Gastrocnemius medialis (tissue), 4 donors: ENCODE data around the gene EDN1. TPM values are rescaled to one million over a fixed set of nuclear protein-coding genes. Genes with fewer than 3 reads are reported as not detected.

Experiments
- ATAC-seq, 2 donors: fragments of 150-250 bp; one replicate each; pipeline ENCODE4 v1.9.1; 2016
- DNase-seq, 2 donors: peaks; one replicate each; pipeline ENCODE4 v3.0.0-alpha.2; 2019
- H3K27ac ChIP-seq, 4 donors: fragments of 200-600 bp; sonication (generic); 1 replicate in 1 of 4; 2 replicates in 3 of 4; pipeline ENCODE4 v1.5.1; 2016 to 2018; ENCODE audit warnings: mild to moderate bottlenecking in 2 of 4, moderate library complexity in 1 of 4
- H3K27me3 ChIP-seq, 3 donors: fragments of 200-600 bp; sonication (generic) in 2 of 3; 1 replicate in 1 of 3; 2 replicates in 2 of 3; pipeline versions ENCODE4 v1.5.1 to v1.6.0; 2016 to 2019; ENCODE audit warnings: mild to moderate bottlenecking in 1 of 3, moderate library complexity in 1 of 3
- H3K36me3 ChIP-seq, 2 donors: fragments of 200-600 bp; sonication (generic) in 1 of 2; one replicate each; pipeline ENCODE4 v1.5.1; 2017 to 2018
- H3K4me1 ChIP-seq, 2 donors: fragments of 200-600 bp; sonication (generic) in 1 of 2; one replicate each; pipeline ENCODE4 v1.5.1; 2016 to 2017; ENCODE audit warnings: mild to moderate bottlenecking in 2 of 2
- H3K4me3 ChIP-seq, 4 donors: fragments of 200-600 bp; sonication (generic) in 3 of 4; 1 replicate in 1 of 4; 2 replicates in 3 of 4; pipeline ENCODE4 v1.5.1; 2016 to 2019; ENCODE audit warnings: mild to moderate bottlenecking in 2 of 4
- H3K9me3 ChIP-seq, 3 donors: fragments of 200-600 bp; sonication (generic) in 2 of 3; 1 replicate in 1 of 3; 2 replicates in 2 of 3; pipeline ENCODE4 v1.5.1; 2016 to 2019
- POLR2A ChIP-seq, 2 donors: fragments of 450-650 bp; IDR thresholded peaks; one replicate each; pipeline ENCODE4 v1.6.1; 2017; ENCODE audit warnings: antibody characterized with exemption in 2 of 2, mild to moderate bottlenecking in 2 of 2, moderate library complexity in 2 of 2
- in situ Hi-C, 4 donors: fragments of 200-750 bp; cut with MboI; loops; one replicate each; pipeline versions ENCODE4 v1.15.0 to v1.8.0; 2017; ENCODE audit warnings: low sequenced_read_pairs in 4 of 4
- intact Hi-C: fragments of 100-400 bp; cut with DNase I; formaldehyde crosslinking; loops from one replicate; pipeline ENCODE4 v1.15.1; 2023; ENCODE audit warnings: low total_unique reads
- total RNA-seq, 4 donors: library from RNA; depleted of rRNA; stranded (reverse); fragments of >200 nt; gene quantifications; one replicate each; pipeline versions ENCODE4 v1.1.0 to v1.2.3, GENCODE V29; 2016
- TF ChIP-seq, protein P1 (sequence below), 5 experiments: fragments of 450-650 bp in 3 of 5; fragments of 200-600 bp in 2 of 5; sonication (generic) in 2 of 5; IDR thresholded peaks in 4 of 5; conservative IDR thresholded peaks in 1 of 5; 1 replicate in 4 of 5; 2 replicates in 1 of 5; pipeline ENCODE4 v1.5.1; 2016 to 2019; ENCODE audit warnings: antibody characterized with exemption in 5 of 5, mild to moderate bottlenecking in 3 of 5, moderate library complexity in 3 of 5

The EDN1 gene
- total RNA-seq, 4 donors from 2014 or later = 7.4 to 12.0 (median 9.3) TPM

DNA sequence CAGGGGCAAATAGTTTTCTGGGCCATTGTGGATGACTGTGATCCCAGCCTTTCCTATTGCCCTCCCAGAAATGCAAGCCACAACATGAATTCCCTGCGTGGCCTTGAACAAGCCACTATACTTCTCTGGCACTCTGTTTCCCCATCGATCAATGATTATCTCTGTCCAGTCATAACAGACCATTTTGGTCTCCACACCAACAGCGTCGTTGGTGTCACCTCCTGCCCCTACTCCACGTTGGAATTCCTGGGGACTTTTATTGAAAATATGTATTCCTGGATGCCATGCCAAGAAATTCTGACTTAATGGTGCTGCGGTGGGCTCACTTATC, 50.3 kb downstream of the EDN1 start:
- Histone ChIP-seq H3K4me3 (no peak overlapping the region), H3K27me3 (peaks cover 0 to 2% (median 0%) of the 10 kb centered on the region in 3 donors), H3K27ac (no peak overlapping the region), H3K4me1 (no peaks in the 10 kb centered on the region), H3K9me3 (no peaks in the 10 kb centered on the region), H3K36me3 (no peaks in the 10 kb centered on the region)
- TF ChIP-seq, protein P1, sequence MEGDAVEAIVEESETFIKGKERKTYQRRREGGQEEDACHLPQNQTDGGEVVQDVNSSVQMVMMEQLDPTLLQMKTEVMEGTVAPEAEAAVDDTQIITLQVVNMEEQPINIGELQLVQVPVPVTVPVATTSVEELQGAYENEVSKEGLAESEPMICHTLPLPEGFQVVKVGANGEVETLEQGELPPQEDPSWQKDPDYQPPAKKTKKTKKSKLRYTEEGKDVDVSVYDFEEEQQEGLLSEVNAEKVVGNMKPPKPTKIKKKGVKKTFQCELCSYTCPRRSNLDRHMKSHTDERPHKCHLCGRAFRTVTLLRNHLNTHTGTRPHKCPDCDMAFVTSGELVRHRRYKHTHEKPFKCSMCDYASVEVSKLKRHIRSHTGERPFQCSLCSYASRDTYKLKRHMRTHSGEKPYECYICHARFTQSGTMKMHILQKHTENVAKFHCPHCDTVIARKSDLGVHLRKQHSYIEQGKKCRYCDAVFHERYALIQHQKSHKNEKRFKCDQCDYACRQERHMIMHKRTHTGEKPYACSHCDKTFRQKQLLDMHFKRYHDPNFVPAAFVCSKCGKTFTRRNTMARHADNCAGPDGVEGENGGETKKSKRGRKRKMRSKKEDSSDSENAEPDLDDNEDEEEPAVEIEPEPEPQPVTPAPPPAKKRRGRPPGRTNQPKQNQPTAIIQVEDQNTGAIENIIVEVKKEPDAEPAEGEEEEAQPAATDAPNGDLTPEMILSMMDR (IDR thresholded peaks at IDR 0.05 in 4 of 5, conservative IDR thresholded peaks at IDR 0.05 in 1 of 5) = no peak
- TF ChIP-seq POLR2A (IDR thresholded peaks at IDR 0.05) = no peak
- ATAC-seq = no peak
- DNase-seq = no peak
- intact Hi-C loops = no loop called here
- in situ Hi-C loops = no loop called here

DNA sequence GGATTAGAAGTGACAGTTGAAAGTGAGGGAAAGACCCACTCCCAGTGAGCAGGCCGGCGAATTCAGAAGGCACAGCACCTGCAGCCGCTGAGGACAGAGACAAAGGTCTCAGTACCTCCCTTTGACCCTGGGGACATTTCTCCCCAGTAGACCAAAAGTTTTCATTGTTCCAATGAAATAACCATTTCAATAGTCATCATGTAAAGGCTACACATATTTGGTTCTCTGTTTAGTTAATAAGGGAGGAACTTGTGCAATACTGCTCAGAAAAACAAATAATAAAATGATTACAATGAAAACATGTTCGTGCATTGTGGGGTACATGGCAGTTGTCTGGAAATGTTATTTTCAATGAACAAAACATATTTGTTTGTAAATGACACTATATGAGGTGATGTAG, 52.5 kb downstream of the EDN1 start:
- ATAC-seq = no peak
- Histone ChIP-seq H3K4me1 (no peaks in the 10 kb centered on the region), H3K4me3 (no peak overlapping the region), H3K27me3 (peaks cover 0 to 2% (median 0%) of the 10 kb centered on the region in 3 donors), H3K9me3 (no peaks in the 10 kb centered on the region), H3K36me3 (no peaks in the 10 kb centered on the region), H3K27ac (no peak overlapping the region)
- TF ChIP-seq, protein P1 (IDR thresholded peaks at IDR 0.05 in 4 of 5, conservative IDR thresholded peaks at IDR 0.05 in 1 of 5) = no peak
- no peak for TF ChIP-seq POLR2A (IDR thresholded peaks at IDR 0.05)
- DNase-seq = no peak
- intact Hi-C loops = no loop called here
- in situ Hi-C loops = no loop called here

DNA sequence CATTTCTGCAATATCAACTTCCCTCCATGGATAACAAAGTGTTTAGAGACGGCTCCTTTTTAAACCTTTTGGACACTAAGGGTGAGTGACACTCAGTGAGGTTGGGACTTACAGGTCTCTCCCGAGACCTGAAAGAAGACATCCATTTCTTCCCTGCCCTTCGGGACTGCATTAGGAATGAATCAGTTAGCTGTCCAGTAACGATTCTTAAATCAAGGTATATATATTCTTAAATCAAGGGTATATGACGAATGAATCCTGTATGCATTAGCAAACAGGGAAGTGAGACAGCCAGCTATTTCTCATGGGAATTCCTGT, 52.9 kb downstream of the EDN1 start:
- no peak for TF ChIP-seq POLR2A (IDR thresholded peaks at IDR 0.05)
- TF ChIP-seq, protein P1 (IDR thresholded peaks at IDR 0.05 in 4 of 5, conservative IDR thresholded peaks at IDR 0.05 in 1 of 5) = no peak
- peaks cover 0 to 2% (median 0%) of the 10 kb centered on the region in 3 donors for H3K27me3 ChIP-seq
- H3K36me3 ChIP-seq = no peaks in the 10 kb centered on the region
- DNase-seq = no peak
- no peak overlapping the region for H3K4me3 ChIP-seq
- no peak for ATAC-seq
- H3K9me3 ChIP-seq = no peaks in the 10 kb centered on the region
- in situ Hi-C loops (no loop called here), intact Hi-C loops (no loop called here)
- no peak overlapping the region for H3K27ac ChIP-seq
- no peaks in the 10 kb centered on the region for H3K4me1 ChIP-seq

DNA sequence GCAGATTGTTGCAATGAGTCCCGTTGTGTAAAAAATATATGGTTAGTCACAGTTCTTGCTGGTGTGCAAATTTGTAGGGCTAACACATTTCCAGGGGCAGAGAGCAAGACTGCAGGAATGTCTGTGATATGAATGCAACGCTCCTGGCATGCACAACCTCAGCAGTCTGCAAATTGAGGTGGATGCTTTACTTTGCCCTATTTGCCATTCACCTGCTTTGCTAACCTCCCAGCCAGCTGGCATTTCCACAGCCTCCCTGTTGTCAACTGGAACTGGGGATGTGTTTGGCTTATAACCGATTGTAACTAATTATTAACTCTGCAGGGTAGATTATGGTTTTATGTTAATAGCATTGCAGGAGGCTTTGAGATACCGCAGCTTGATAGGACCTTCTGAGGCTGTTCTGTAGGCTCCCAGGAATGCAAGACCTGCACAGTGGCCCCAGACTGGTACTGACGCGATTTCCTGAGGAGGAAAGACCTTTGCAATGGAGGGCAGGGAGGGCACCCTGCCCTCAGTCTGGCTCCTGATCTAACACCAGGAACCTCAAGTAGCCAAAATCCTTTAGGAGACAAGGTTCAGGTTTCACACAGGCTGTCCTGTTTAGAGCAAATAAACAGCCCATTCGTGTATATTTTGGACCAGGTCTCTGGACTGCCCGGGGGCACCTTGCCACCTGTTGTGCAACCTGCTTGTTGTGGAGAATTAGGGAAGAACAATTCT, 53.4 kb downstream of the EDN1 start:
- in situ Hi-C loops (no loop called here), intact Hi-C loops (no loop called here)
- ATAC-seq (no peak), DNase-seq (no peak)
- no peak overlapping the region for H3K27ac ChIP-seq
- H3K27me3 ChIP-seq = peaks cover 0 to 2% (median 0%) of the 10 kb centered on the region in 3 donors
- no peaks in the 10 kb centered on the region for H3K9me3 ChIP-seq
- no peak overlapping the region for H3K4me3 ChIP-seq
- H3K36me3 ChIP-seq = no peaks in the 10 kb centered on the region
- no peaks in the 10 kb centered on the region for H3K4me1 ChIP-seq
- TF ChIP-seq, protein P1 (IDR thresholded peaks at IDR 0.05 in 4 of 5, conservative IDR thresholded peaks at IDR 0.05 in 1 of 5) = no peak
- no peak for TF ChIP-seq POLR2A (IDR thresholded peaks at IDR 0.05)

DNA sequence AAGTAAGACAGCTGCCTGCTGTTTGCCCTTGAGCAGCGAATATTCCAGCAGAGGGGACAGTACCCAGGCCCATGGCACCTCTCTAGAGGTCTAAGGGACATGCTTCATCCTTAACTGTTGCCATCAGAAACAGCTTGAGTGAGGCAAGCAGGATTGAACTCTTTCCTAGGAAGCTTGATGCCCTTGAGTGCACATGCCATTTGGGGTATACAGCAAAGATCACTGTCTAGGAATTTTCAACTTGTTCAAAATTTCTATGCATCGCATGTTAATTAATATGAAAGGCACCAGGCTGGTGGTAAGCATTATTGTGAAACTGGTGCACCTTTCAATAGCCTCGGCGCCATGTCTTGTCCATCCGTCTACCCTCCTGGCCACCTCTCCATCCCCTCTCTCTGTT, 54.1 kb downstream of the EDN1 start:
- intact Hi-C loops (no loop called here), in situ Hi-C loops (no loop called here)
- ATAC-seq = no peak
- peaks cover 0 to 2% (median 0%) of the 10 kb centered on the region in 3 donors for H3K27me3 ChIP-seq
- H3K4me3 ChIP-seq = no peak overlapping the region
- no peak overlapping the region for H3K27ac ChIP-seq
- no peaks in the 10 kb centered on the region for H3K9me3 ChIP-seq
- no peaks in the 10 kb centered on the region for H3K36me3 ChIP-seq
- no peaks in the 10 kb centered on the region for H3K4me1 ChIP-seq
- TF ChIP-seq, protein P1 (IDR thresholded peaks at IDR 0.05 in 4 of 5, conservative IDR thresholded peaks at IDR 0.05 in 1 of 5) = no peak
- no peak for TF ChIP-seq POLR2A (IDR thresholded peaks at IDR 0.05)
- DNase-seq = no peak
